Adipocyte (in vitro differentiated cells): Measurements from ENCODE around the gene NF2.

Source experiments
- DNase-seq: peaks from one replicate; pipeline ENCODE4 v3.0.0-alpha.2; 2015; ENCODE audit warnings: low read depth
- H3K27me3 ChIP-seq: replicated peaks from 2 replicates; pipeline ENCODE4 v1.7.0; 2013; ENCODE audit warnings: mild to moderate bottlenecking, low read length, moderate library complexity; ENCODE audit not compliant: control insufficient read depth, insufficient read depth
- H3K36me3 ChIP-seq: 2 replicates; pipeline ENCODE4 v1.7.0; 2013; ENCODE audit warnings: low read length, mild to moderate bottlenecking, moderate library complexity; ENCODE audit not compliant: control insufficient read depth, insufficient read depth, severe bottlenecking
- H3K4me1 ChIP-seq: 2 replicates; pipeline ENCODE4 v1.7.0; 2013; ENCODE audit warnings: mild to moderate bottlenecking, low read length, moderate library complexity; ENCODE audit not compliant: control insufficient read depth, insufficient read depth
- H3K4me3 ChIP-seq: 2 replicates; pipeline ENCODE4 v1.7.0; 2013; ENCODE audit warnings: mild to moderate bottlenecking, low read length, moderate library complexity
- H3K9ac ChIP-seq: 2 replicates; pipeline ENCODE4 v1.7.0; 2013; ENCODE audit warnings: mild to moderate bottlenecking, low read length, moderate library complexity
- H3K9me3 ChIP-seq: 2 replicates; pipeline ENCODE4 v1.7.0; 2013; ENCODE audit warnings: mild to moderate bottlenecking, low read length, moderate library complexity; ENCODE audit not compliant: control insufficient read depth

NF2 gene

GRCh38 chr22:29726512-29727130, 123.2 kb downstream of the NF2 start:
- H3K9me3 ChIP-seq = no peaks in the 10 kb centered on the region

DNA sequence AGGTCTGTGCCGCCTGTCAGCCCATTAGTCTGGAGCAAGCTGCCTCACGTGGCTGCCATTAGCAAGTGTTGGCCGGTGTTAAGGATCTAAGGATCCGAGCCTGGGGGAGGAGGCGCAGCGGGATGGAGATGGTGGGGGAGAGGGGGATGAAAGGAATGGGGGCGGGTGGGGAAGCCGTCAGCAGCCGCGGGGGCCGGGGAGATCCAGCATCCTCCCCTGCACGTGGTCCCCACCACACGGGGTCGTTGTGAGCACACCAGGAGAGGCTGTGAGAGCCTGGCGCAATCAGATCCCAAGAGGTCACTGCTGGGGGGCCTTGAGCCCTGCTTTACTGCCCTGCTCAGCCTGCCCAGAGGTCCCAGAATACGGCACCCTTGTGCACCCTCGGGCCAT, 123.7 kb downstream of the NF2 start:
- Histone ChIP-seq H3K9ac (no peak overlapping the region), H3K4me3 (no peak overlapping the region), H3K27me3 (peaks cover 35% of the 10 kb centered on the region), H3K9me3 (no peaks in the 10 kb centered on the region), H3K36me3 (peaks cover 5% of the 10 kb centered on the region), H3K4me1 (no peaks in the 10 kb centered on the region)
- peak; percentile 62 for DNase-seq

More at GRCh38 chr22:29726512-29727130, 123.2 kb downstream of the NF2 start:
- H3K9ac ChIP-seq = no peak overlapping the region
- no peaks in the 10 kb centered on the region for H3K4me1 ChIP-seq
- H3K27me3 ChIP-seq = peaks cover 35% of the 10 kb centered on the region
- peaks cover 5% of the 10 kb centered on the region for H3K36me3 ChIP-seq
- DNase-seq = no peak
- no peak overlapping the region for H3K4me3 ChIP-seq

DNA sequence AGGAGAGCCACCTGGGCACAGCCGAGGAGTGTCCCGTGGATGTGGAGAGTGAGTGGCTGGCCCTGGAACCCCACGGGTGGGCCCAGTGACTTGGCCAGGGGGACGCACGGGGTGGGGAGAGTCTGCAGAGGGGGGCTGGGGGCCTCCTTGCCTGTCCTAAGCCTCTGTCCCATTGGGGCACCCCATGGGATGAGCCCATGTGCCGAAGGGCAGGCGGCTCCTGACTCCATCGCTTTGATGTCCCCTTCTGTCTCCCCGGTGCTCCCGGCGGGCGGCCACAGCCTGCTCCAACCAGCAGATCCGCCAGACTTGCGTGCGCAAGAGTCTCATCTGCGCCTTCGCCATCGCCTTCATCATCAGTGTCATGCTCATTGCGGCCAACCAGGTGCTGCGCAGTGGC, 125.7 kb downstream of the NF2 start:
- Histone ChIP-seq H3K4me3 (no peak overlapping the region), H3K9ac (no peak overlapping the region), H3K27me3 (peaks cover 17% of the 10 kb centered on the region), H3K36me3 (peaks cover 5% of the 10 kb centered on the region), H3K4me1 (peaks cover 3% of the 10 kb centered on the region), H3K9me3 (no peaks in the 10 kb centered on the region)
- DNase-seq = no peak

DNA sequence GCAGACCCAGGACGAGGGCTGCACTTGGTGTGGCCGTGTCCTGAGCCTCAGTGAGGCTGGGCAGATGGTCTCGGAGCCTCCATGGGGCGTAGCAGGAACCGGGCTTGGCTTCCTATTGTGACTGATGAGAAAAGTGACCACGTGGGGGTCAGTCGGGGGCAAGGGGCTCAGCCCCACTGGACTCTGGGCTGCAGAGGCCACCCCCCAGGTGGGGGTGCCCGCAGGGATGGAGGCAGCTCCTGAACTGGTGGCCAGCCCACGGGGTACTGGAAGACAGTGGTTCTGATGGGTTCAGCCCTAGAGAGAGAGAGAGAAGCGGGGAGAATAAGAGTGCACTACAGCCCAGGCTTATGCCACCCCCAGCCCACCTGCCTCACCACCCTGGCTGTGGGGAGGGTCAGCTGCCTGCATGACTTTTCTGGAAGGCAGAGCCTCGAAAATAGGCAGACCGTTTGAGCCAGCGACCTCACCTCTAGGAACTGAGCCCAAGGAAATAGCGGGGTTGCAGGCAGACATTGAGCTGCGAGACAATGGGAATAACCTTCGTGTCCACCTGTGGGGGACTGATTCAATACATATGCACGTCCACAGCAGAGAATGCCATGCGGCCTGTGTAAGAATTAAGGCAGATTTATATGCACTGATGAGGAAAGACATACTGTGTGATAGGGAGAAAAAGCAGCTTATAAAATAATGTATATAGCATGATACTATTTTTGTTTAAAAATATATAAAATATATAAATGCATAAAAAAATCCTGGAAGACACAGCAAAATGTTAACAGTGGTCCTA, 127.8 kb downstream of the NF2 start:
- no peak for DNase-seq
- H3K27me3 ChIP-seq = no peaks in the 10 kb centered on the region
- H3K4me1 ChIP-seq = peaks cover 3% of the 10 kb centered on the region
- no peaks in the 10 kb centered on the region for H3K9me3 ChIP-seq
- no peak overlapping the region for H3K4me3 ChIP-seq
- no peak overlapping the region for H3K9ac ChIP-seq
- peaks cover 5% of the 10 kb centered on the region for H3K36me3 ChIP-seq

DNA sequence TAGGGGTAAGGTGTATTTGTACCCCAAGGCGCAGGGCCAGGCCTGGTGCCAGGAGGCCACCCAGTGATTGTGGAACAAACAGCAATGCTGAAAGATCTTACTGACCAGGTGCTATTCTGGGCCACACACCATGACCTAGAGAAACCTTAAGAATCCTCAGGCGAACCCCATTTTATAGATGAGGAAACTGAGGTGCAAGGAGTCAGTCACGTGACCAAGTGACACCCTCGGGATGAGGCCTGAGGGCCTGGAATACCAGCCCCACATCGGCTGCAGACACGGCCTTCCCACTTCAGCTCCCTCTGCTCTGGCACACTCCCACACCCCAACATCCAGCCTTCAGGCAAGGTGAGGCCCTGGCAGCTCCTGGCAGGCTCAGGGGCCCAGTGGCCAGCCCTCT, 129.4 kb downstream of the NF2 start:
- H3K36me3 ChIP-seq = peaks cover 5% of the 10 kb centered on the region
- no peaks in the 10 kb centered on the region for H3K9me3 ChIP-seq
- H3K4me1 ChIP-seq = peaks cover 3% of the 10 kb centered on the region
- no peak for DNase-seq
- H3K4me3 ChIP-seq = no peak overlapping the region
- no peak overlapping the region for H3K9ac ChIP-seq
- H3K27me3 ChIP-seq = no peaks in the 10 kb centered on the region

DNA sequence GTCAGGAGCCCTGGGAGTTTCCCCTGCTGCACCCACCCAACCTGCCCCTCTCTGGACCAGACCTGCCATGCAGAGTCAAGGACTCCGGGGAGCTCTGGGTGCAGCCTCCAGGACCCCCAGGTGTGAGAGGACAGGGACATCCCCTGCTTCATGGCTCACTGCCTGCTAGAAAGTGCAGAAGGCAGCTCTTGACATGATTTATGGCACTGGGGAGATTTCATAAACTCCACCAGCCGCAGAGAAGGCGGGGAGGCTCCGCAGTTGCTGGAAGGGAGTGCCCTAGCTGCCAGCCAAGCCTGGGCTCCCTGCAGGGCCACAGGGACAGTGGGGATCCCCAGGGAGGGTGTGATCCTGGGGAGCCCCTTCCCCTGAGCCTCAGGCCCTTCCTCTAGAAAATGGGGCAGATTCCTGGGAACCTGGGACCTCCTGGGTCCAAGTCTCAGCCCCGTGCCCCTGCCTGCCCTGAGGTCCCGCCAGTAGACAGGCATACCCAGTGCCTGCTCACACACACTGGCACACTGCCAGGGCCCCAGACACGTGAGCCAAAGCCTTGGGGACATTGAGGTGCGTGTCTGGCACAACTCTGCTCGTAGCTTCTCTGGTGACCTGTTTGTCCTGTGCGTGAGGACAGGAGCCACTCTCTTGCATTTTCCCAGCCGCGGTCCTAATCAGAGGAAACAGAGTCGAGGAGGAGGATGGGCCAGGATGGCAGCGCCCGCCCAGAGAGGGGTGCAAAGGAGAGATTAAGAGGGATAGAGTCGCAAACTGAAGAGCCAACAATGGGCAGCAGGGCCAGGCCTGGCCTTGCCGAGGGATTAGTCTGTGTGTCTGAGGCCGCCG, 130.1 kb downstream of the NF2 start:
- Histone ChIP-seq H3K27me3 (no peaks in the 10 kb centered on the region), H3K36me3 (peaks cover 5% of the 10 kb centered on the region), H3K9ac (no peak overlapping the region), H3K4me1 (peaks cover 3% of the 10 kb centered on the region), H3K9me3 (no peaks in the 10 kb centered on the region), H3K4me3 (no peak overlapping the region)
- no peak for DNase-seq

DNA sequence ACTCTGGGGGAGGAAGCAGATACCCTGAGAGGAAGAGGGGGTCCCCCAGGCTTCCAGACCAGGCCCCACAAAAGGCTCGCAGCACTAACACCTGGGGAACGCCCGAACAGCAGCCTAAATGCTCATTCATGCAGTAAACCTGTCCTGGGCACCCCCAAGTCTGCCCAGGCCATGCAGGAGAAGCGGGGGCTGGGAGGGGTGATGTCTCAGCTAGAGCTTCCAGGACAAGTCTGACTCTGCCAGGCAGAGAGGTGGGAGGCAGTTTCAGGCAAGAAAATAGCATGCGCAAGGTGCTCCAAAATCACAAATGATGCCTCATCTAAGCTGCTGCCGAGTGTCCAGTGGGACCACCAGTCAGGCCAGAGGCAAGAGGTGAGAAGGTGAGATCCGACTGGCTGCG, 131.0 kb downstream of the NF2 start:
- Histone ChIP-seq H3K4me3 (no peak overlapping the region), H3K4me1 (peaks cover 3% of the 10 kb centered on the region), H3K9ac (no peak overlapping the region), H3K27me3 (no peaks in the 10 kb centered on the region), H3K9me3 (no peaks in the 10 kb centered on the region), H3K36me3 (peaks cover 5% of the 10 kb centered on the region)
- no peak for DNase-seq

DNA sequence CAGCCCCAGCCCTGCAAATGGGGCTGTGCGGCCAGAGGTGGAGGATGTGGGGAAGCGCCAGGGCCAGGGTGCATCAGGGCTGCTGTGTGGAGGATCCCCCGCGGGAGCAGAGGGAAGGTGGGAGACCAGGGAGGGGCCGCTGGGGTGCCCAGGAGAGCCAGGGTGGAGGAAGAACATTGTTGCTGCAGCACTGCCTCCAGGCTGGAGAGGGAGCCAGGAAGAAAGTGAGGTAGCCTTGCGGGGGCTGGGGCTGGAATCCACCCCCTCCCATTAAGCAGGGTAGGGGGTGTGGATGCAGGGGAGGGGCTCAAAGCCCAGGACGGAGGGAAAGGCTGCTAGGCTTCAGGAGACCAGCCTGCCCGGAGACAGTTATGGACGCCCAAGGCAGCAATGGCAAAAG, 131.4 kb downstream of the NF2 start:
- H3K4me1 ChIP-seq = peaks cover 3% of the 10 kb centered on the region
- H3K27me3 ChIP-seq = no peaks in the 10 kb centered on the region
- DNase-seq = no peak
- H3K9ac ChIP-seq = no peak overlapping the region
- H3K4me3 ChIP-seq = no peak overlapping the region
- no peaks in the 10 kb centered on the region for H3K9me3 ChIP-seq
- H3K36me3 ChIP-seq = peaks cover 9% of the 10 kb centered on the region

GRCh38 chr22:29735416-29735815, 132.0 kb downstream of the NF2 start:
- H3K36me3 ChIP-seq = peaks cover 11% of the 10 kb centered on the region
- H3K27me3 ChIP-seq = no peaks in the 10 kb centered on the region
- no peak for DNase-seq
- no peaks in the 10 kb centered on the region for H3K9me3 ChIP-seq
- no peak overlapping the region for H3K4me3 ChIP-seq
- H3K9ac ChIP-seq = no peak overlapping the region
- H3K4me1 ChIP-seq = peaks cover 3% of the 10 kb centered on the region

DNA sequence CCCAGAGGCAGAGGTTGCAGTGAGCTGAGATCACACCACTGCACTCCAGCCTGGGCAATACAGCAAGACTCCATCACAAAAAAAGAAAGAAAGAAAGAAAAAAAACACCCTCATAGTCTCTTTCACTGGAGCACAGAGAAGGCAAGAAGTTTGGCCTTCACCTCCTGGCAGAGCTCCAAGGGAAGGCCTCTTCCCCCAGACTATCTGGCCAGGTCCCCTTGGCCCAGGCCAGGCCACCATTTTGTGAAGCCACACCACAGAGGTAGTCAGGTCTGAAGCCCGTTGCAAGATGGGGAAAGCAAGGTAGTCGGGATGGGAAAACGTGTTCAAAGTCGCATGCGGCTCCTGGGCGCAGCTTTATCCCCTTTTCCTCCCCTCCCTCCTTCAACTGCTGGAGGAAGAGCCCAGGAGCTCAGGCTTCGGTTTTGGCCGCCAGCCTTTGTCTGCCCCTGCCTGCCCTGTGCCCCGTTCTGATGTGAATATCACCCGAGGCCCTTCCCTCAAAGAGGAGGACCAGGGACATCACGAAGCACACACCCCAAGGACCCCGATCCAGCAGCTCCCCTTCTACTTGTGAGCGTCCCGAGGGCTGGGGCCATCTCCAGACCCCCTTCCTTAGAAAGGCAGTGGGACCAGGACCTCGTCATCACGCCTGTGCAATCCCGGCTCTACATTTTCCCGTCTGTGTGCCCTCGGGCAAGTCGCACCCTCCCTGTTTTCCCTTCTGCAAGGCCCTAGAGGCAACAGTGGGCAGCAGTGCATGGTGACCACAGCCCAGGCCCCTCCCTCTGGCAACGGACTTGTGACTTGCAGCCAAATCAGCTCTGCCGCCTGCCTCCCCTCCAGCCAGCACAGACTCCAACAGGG, 134.1 kb downstream of the NF2 start:
- Histone ChIP-seq H3K4me3 (no peak overlapping the region), H3K27me3 (no peaks in the 10 kb centered on the region), H3K9me3 (no peaks in the 10 kb centered on the region), H3K4me1 (peaks cover 3% of the 10 kb centered on the region), H3K36me3 (peaks cover 18% of the 10 kb centered on the region), H3K9ac (no peak overlapping the region)
- DNase-seq = no peak
